ENCODE data around the gene KIF20B. TPM values are rescaled to one million over a fixed set of nuclear protein-coding genes. Genes with fewer than 3 reads are reported as not detected.
"Not testable (repeated sequence)": the region's sequence is repeated elsewhere in the genome, so short reads cannot be mapped to it uniquely, and the experiment has no call there.

The KIF20B gene
- total RNA-seq, 6 experiments from 2014 or later: 15.1 to 41.5 (median 36.8) TPM

GRCh38 chr10:89814278-89814677 is 112.9 kb downstream of the KIF20B start:
- peaks cover 5% of the 10 kb centered on the region for H3K9me3 Mint-ChIP-seq
- H3K27me3 Mint-ChIP-seq (ENCODE audit: insufficient read depth): peaks cover 16% of the 10 kb centered on the region
- no peaks in the 10 kb centered on the region for H3K36me3 Mint-ChIP-seq (ENCODE audit: low read depth)
- H3K4me1 Mint-ChIP-seq (ENCODE audit: low read depth): no peaks in the 10 kb centered on the region
- TF ChIP-seq, protein P1, sequence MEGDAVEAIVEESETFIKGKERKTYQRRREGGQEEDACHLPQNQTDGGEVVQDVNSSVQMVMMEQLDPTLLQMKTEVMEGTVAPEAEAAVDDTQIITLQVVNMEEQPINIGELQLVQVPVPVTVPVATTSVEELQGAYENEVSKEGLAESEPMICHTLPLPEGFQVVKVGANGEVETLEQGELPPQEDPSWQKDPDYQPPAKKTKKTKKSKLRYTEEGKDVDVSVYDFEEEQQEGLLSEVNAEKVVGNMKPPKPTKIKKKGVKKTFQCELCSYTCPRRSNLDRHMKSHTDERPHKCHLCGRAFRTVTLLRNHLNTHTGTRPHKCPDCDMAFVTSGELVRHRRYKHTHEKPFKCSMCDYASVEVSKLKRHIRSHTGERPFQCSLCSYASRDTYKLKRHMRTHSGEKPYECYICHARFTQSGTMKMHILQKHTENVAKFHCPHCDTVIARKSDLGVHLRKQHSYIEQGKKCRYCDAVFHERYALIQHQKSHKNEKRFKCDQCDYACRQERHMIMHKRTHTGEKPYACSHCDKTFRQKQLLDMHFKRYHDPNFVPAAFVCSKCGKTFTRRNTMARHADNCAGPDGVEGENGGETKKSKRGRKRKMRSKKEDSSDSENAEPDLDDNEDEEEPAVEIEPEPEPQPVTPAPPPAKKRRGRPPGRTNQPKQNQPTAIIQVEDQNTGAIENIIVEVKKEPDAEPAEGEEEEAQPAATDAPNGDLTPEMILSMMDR (IDR thresholded peaks at IDR 0.05): no peak
- no peak overlapping the region for H3K27ac Mint-ChIP-seq
- no peak for DNase-seq
- no peak overlapping the region for H3K4me3 Mint-ChIP-seq

DNA sequence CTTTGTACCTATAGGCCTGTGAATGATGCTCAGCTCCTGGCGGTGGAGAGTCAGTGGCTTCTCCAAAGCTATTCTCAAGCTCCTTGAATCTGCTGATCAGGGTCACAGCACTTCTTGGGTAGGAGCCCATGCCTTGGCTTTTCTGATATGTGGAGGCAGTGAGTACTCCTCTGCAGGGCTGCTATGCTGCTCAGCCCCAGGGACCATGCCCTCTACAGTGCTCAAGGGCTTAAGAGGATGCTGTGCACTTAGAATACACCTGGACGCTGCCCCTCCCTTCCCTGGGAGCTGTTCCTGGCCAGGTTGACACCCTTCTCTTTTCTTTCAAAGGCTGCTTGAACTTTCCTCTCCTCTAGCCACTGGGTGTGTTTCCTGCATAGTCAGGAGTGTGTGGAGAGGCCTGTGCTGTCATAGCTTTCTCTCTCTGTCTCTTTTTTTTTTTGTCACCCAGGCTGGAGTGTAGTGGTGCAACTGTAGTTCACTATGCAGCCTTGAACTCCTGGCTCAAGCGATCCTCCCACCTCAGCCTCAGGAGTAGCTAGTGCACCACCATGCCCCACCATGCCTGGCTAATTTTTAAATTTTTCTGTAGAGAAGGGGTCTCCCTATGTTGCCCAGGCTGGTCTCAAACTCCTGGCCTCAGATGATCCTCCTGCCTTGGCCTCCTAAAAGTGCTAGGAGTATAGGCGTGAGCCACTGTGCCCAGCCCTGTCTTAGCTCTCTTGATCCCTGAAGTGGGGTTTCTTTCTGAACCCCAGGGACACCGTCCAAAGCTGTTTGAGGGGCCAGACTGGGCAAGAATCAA is 113.9 kb downstream of the KIF20B start:
- Mint-ChIP-seq H3K27me3 (ENCODE audit: insufficient read depth) (peaks cover 15% of the 10 kb centered on the region), H3K4me1 (ENCODE audit: low read depth) (no peaks in the 10 kb centered on the region), H3K9me3 (peaks cover 8% of the 10 kb centered on the region), H3K4me3 (no peak overlapping the region), H3K27ac (no peak overlapping the region), H3K36me3 (ENCODE audit: low read depth) (no peaks in the 10 kb centered on the region)
- TF ChIP-seq, protein P1 (IDR thresholded peaks at IDR 0.05): no peak
- DNase-seq: no peak

- not testable (repeated sequence) for H3K36me3 Mint-ChIP-seq (ENCODE audit: low read depth); H3K27ac Mint-ChIP-seq; H3K4me3 Mint-ChIP-seq; H3K4me1 Mint-ChIP-seq (ENCODE audit: low read depth); H3K27me3 Mint-ChIP-seq (ENCODE audit: insufficient read depth); H3K9me3 Mint-ChIP-seq; DNase-seq
Measured at GRCh38 chr10:89819008-89819407, 117.6 kb downstream of the KIF20B start.

Other genes starting within 250 kb of the KIF20B start
- gene SLC16A12, start 166.0 kb upstream of the KIF20B start, total RNA-seq (2021; fragmentation: NEBNext Ultra II Directional; extraction: Animal tissue kit (Norgen Biotek cat#: 25700)): not detected
- 1 to 10 TPM; 3.8 to 4.7 (median 4.3) TPM for gene PANK1, start 56.3 kb upstream of the KIF20B start, total RNA-seq (2021; fragmentation: NEBNext Ultra II Directional; extraction: Animal tissue kit (Norgen Biotek cat#: 25700))